Mesenchymal stem cell (in vitro differentiated cells and primary cell): ENCODE results near the gene VENTX.
A peak's percentile ranks its signal among the peaks of the same experiment; 100 is the strongest.

Experiments used
- DNase-seq: peaks from one replicate; pipeline ENCODE4 v3.0.0-alpha.2; 2013
- H2AFZ ChIP-seq: one replicate; pipeline ENCODE4 v1.6.1; 2013; ENCODE audit warnings: low read depth, mild to moderate bottlenecking, control low read depth, inconsistent platforms, low read length, moderate library complexity
- H2AK5ac ChIP-seq: 2 replicates; pipeline ENCODE4 v1.6.1; 2013; ENCODE audit warnings: low read length, moderate library complexity, mild to moderate bottlenecking, inconsistent platforms; ENCODE audit not compliant: severe bottlenecking
- H2BK120ac ChIP-seq: one replicate; pipeline ENCODE4 v1.6.1; 2013; ENCODE audit warnings: low read depth, mild to moderate bottlenecking, inconsistent platforms, low read length, moderate library complexity
- H2BK12ac ChIP-seq, 2 experiments: one replicate each; pipeline ENCODE4 v1.6.1; 2013; ENCODE audit warnings: inconsistent platforms in 2 of 2, low read length in 2 of 2, mild to moderate bottlenecking in 2 of 2, moderate library complexity in 2 of 2, control low read depth in 1 of 2
- H2BK15ac ChIP-seq: one replicate; pipeline ENCODE4 v1.6.1; 2013; ENCODE audit warnings: mild to moderate bottlenecking, low read depth, inconsistent platforms; ENCODE audit not compliant: poor library complexity, severe bottlenecking
- H2BK5ac ChIP-seq: 2 replicates; pipeline ENCODE4 v1.6.1; 2013; ENCODE audit warnings: low read depth, mild to moderate bottlenecking, low read length, control low read depth, inconsistent platforms; ENCODE audit not compliant: poor library complexity, severe bottlenecking
- H3K14ac ChIP-seq, 2 experiments: one replicate each; pipeline ENCODE4 v1.6.1; 2013; ENCODE audit warnings: inconsistent platforms in 2 of 2, low read length in 2 of 2, control low read depth in 1 of 2, mild to moderate bottlenecking in 1 of 2, moderate library complexity in 1 of 2
- H3K18ac ChIP-seq, 2 experiments: one replicate each; pipeline ENCODE4 v1.6.1; 2013; ENCODE audit warnings: inconsistent platforms in 2 of 2, low read length in 2 of 2, control low read depth in 1 of 2, low read depth in 1 of 2, mild to moderate bottlenecking in 1 of 2
- H3K23ac ChIP-seq, 2 experiments: one replicate each; pipeline ENCODE4 v1.6.1; 2013; ENCODE audit warnings: inconsistent platforms in 2 of 2, low read length in 2 of 2, mild to moderate bottlenecking in 2 of 2, moderate library complexity in 2 of 2, control low read depth in 1 of 2
- H3K27ac ChIP-seq: 2 replicates; pipeline ENCODE4 v1.5.1; 2013; ENCODE audit warnings: mild to moderate bottlenecking, moderate library complexity, low read length, control low read depth, inconsistent platforms; ENCODE audit not compliant: poor library complexity, severe bottlenecking
- H3K27me3 ChIP-seq, 2 experiments: 2 replicates each; pipeline versions ENCODE4 v1.6.1 to v1.7.0; 2013; ENCODE audit warnings: low read length in 2 of 2, mild to moderate bottlenecking in 2 of 2, moderate library complexity in 2 of 2, control low read depth in 1 of 2, inconsistent platforms in 1 of 2; ENCODE audit not compliant: control insufficient read depth in 1 of 2, insufficient read depth in 1 of 2
- H3K36me3 ChIP-seq, 2 experiments: 2 replicates each; pipeline versions ENCODE4 v1.6.1 to v1.7.0; 2013; ENCODE audit warnings: low read length in 2 of 2, control low read depth in 1 of 2, inconsistent platforms in 1 of 2, low read depth in 1 of 2, mild to moderate bottlenecking in 1 of 2; ENCODE audit not compliant: insufficient read depth in 2 of 2, control insufficient read depth in 1 of 2
- H3K4ac ChIP-seq, 2 experiments: one replicate each; pipeline ENCODE4 v1.6.1; 2013; ENCODE audit warnings: inconsistent platforms in 2 of 2, low read length in 2 of 2, mild to moderate bottlenecking in 2 of 2, moderate library complexity in 2 of 2, control low read depth in 1 of 2, low read depth in 1 of 2
- H3K4me1 ChIP-seq: 2 replicates; pipeline ENCODE4 v1.6.1; 2013; ENCODE audit warnings: low read depth, low read length, control low read depth; ENCODE audit not compliant: control insufficient read depth, insufficient read depth
- H3K4me2 ChIP-seq: 2 replicates; pipeline ENCODE4 v1.6.1; 2013; ENCODE audit warnings: low read length, mild to moderate bottlenecking, inconsistent platforms; ENCODE audit not compliant: poor library complexity, severe bottlenecking
- H3K4me3 ChIP-seq, 2 experiments: 2 replicates each; pipeline versions ENCODE4 v1.5.1 to v1.7.0; 2013; ENCODE audit warnings: low read length in 2 of 2, mild to moderate bottlenecking in 2 of 2, control low read depth in 1 of 2, low read depth in 1 of 2; ENCODE audit not compliant: insufficient read depth in 1 of 2
- H3K79me1 ChIP-seq: replicated peaks from 2 replicates; pipeline ENCODE4 v1.6.1; 2013; ENCODE audit warnings: mild to moderate bottlenecking, control low read depth, low read length, inconsistent platforms; ENCODE audit not compliant: poor library complexity, severe bottlenecking
- H3K9ac ChIP-seq: 2 replicates; pipeline ENCODE4 v1.7.0; 2013; ENCODE audit warnings: mild to moderate bottlenecking, low read length, moderate library complexity
- H3K9me3 ChIP-seq: 2 replicates; pipeline ENCODE4 v1.7.0; 2013; ENCODE audit warnings: mild to moderate bottlenecking, low read length; ENCODE audit not compliant: control insufficient read depth
- H4K8ac ChIP-seq: one replicate; pipeline ENCODE4 v1.6.1; 2013; ENCODE audit warnings: inconsistent platforms, mild to moderate bottlenecking, low read length, moderate library complexity
- H4K91ac ChIP-seq: one replicate; pipeline ENCODE4 v1.6.1; 2013; ENCODE audit warnings: mild to moderate bottlenecking, low read length, inconsistent platforms
- WGBS: methylation state at CpG from one replicate; pipeline ENCODE4 v1.1.7; 2013; ENCODE audit warnings: mixed read lengths; 5-methylcytosine and 5-hydroxymethylcytosine counted together

VENTX gene

GRCh38 chr10:133270773-133271297, 33.2 kb downstream of the VENTX start:
- H3K18ac ChIP-seq = no peak overlapping the region
- H4K8ac ChIP-seq = no peak overlapping the region
- H3K27me3 ChIP-seq = peaks cover 0 to 14% of the 10 kb centered on the region in 2 experiments
- no peak overlapping the region for H2AFZ ChIP-seq
- H3K9me3 ChIP-seq = no peaks in the 10 kb centered on the region
- H3K4me3 ChIP-seq = no peak overlapping the region
- no peak overlapping the region for H3K14ac ChIP-seq
- no peaks in the 10 kb centered on the region for H3K79me1 ChIP-seq
- H3K23ac ChIP-seq = no peak overlapping the region
- peak overlapping the region; percentile 6 for H4K91ac ChIP-seq
- no peak overlapping the region for H2BK5ac ChIP-seq
- no peak overlapping the region for H2BK12ac ChIP-seq
- peaks cover 0 to 78% of the 10 kb centered on the region in 2 experiments for H3K36me3 ChIP-seq
- no peak overlapping the region for H3K4me2 ChIP-seq
- DNase-seq = no peak
- H3K4me1 ChIP-seq = peaks cover 10% of the 10 kb centered on the region
- H2BK120ac ChIP-seq = no peak overlapping the region
- H2AK5ac ChIP-seq = no peak overlapping the region
- H2BK15ac ChIP-seq = no peak overlapping the region
- no peak overlapping the region for H3K27ac ChIP-seq
- no peak overlapping the region for H3K4ac ChIP-seq
- H3K9ac ChIP-seq = no peak overlapping the region
- WGBS = 97% methylated on average over 19 of the region's 19 CpGs

GRCh38 chr10:133271521-133272300, 34.1 kb downstream of the VENTX start:
- WGBS = 81% methylated on average over 34 of the region's 35 CpGs
- no peak overlapping the region for H2BK5ac ChIP-seq
- no peak overlapping the region for H3K18ac ChIP-seq
- H3K4me1 ChIP-seq = peaks cover 18% of the 10 kb centered on the region
- no peak overlapping the region for H3K4me3 ChIP-seq
- H3K9me3 ChIP-seq = no peaks in the 10 kb centered on the region
- no peak overlapping the region for H3K27ac ChIP-seq
- no peak overlapping the region for H2BK15ac ChIP-seq
- no peak overlapping the region for H3K23ac ChIP-seq
- H2AFZ ChIP-seq = no peak overlapping the region
- no peak overlapping the region for H4K8ac ChIP-seq
- no peak overlapping the region for H3K4ac ChIP-seq
- H3K9ac ChIP-seq = no peak overlapping the region
- H2BK12ac ChIP-seq = no peak overlapping the region
- DNase-seq = no peak
- no peak overlapping the region for H4K91ac ChIP-seq
- peaks cover 2% of the 10 kb centered on the region for H3K79me1 ChIP-seq
- H3K27me3 ChIP-seq = peaks cover 0 to 22% of the 10 kb centered on the region in 2 experiments
- H3K4me2 ChIP-seq = no peak overlapping the region
- no peak overlapping the region for H2BK120ac ChIP-seq
- H3K14ac ChIP-seq = no peak overlapping the region
- no peak overlapping the region for H2AK5ac ChIP-seq
- H3K36me3 ChIP-seq = peaks cover 0 to 71% of the 10 kb centered on the region in 2 experiments

- no peak overlapping the region for H3K4ac ChIP-seq
- no peak overlapping the region for H2BK5ac ChIP-seq
- no peak for DNase-seq
- H3K4me2 ChIP-seq = no peak overlapping the region
- H4K8ac ChIP-seq = no peak overlapping the region
- H4K91ac ChIP-seq = no peak overlapping the region
- 83% methylated on average over 23 of the region's 29 CpGs for WGBS
- H3K36me3 ChIP-seq = peaks cover 0 to 66% of the 10 kb centered on the region in 2 experiments
- H3K14ac ChIP-seq = no peak overlapping the region
- H2BK15ac ChIP-seq = no peak overlapping the region
- H3K79me1 ChIP-seq = peaks cover 4% of the 10 kb centered on the region
- no peak overlapping the region for H3K4me3 ChIP-seq
- no peak overlapping the region for H3K18ac ChIP-seq
- no peak overlapping the region for H2AK5ac ChIP-seq
- no peak overlapping the region for H3K23ac ChIP-seq
- H2BK120ac ChIP-seq = no peak overlapping the region
- no peak overlapping the region for H3K9ac ChIP-seq
- H3K27ac ChIP-seq = no peak overlapping the region
- H3K27me3 ChIP-seq = peaks cover 0 to 26% of the 10 kb centered on the region in 2 experiments
- peaks cover 25% of the 10 kb centered on the region for H3K4me1 ChIP-seq
- H2AFZ ChIP-seq = no peak overlapping the region
- no peaks in the 10 kb centered on the region for H3K9me3 ChIP-seq
- no peak overlapping the region for H2BK12ac ChIP-seq
These were observed 34.8 kb downstream of the VENTX start for GRCh38 chr10:133272301-133272963.

- H3K23ac ChIP-seq = no peak overlapping the region
- DNase-seq = no peak
These were observed 35.3 kb downstream of the VENTX start for GRCh38 chr10:133272964-133273420.

More at GRCh38 chr10:133272964-133273420, 35.3 kb downstream of the VENTX start:
- Histone ChIP-seq H4K8ac (no peak overlapping the region), H3K79me1 (peaks cover 4% of the 10 kb centered on the region), H3K27ac (no peak overlapping the region), H2BK5ac (no peak overlapping the region), H2BK15ac (no peak overlapping the region), H3K4ac (no peak overlapping the region), H3K4me2 (no peak overlapping the region), H3K9me3 (no peaks in the 10 kb centered on the region), H3K14ac (no peak overlapping the region), H3K18ac (no peak overlapping the region), H2AK5ac (no peak overlapping the region), H3K36me3 (peaks cover 1 to 66% of the 10 kb centered on the region in 2 experiments), H2BK120ac (no peak overlapping the region), H2BK12ac (no peak overlapping the region), H3K27me3 (peaks cover 0 to 26% of the 10 kb centered on the region in 2 experiments), H4K91ac (no peak overlapping the region), H3K4me3 (no peak overlapping the region), H3K4me1 (peaks cover 31% of the 10 kb centered on the region), H2AFZ (no peak overlapping the region), H3K9ac (no peak overlapping the region)
- WGBS = 84% methylated on average over 18 of the region's 25 CpGs
